NAMALWA (cell line): ENCODE measurements around the gene GPATCH1.
A peak's percentile ranks its signal among the peaks of the same experiment; 100 is the strongest.
"Not testable (repeated sequence)": the region's sequence is repeated elsewhere in the genome, so short reads cannot be mapped to it uniquely, and the experiment has no call there.

Experiments used
- DNase-seq: peaks from one replicate; pipeline ENCODE4 v3.0.0-alpha.2; 2015; ENCODE audit warnings: low spot score

GPATCH1 gene

DNA sequence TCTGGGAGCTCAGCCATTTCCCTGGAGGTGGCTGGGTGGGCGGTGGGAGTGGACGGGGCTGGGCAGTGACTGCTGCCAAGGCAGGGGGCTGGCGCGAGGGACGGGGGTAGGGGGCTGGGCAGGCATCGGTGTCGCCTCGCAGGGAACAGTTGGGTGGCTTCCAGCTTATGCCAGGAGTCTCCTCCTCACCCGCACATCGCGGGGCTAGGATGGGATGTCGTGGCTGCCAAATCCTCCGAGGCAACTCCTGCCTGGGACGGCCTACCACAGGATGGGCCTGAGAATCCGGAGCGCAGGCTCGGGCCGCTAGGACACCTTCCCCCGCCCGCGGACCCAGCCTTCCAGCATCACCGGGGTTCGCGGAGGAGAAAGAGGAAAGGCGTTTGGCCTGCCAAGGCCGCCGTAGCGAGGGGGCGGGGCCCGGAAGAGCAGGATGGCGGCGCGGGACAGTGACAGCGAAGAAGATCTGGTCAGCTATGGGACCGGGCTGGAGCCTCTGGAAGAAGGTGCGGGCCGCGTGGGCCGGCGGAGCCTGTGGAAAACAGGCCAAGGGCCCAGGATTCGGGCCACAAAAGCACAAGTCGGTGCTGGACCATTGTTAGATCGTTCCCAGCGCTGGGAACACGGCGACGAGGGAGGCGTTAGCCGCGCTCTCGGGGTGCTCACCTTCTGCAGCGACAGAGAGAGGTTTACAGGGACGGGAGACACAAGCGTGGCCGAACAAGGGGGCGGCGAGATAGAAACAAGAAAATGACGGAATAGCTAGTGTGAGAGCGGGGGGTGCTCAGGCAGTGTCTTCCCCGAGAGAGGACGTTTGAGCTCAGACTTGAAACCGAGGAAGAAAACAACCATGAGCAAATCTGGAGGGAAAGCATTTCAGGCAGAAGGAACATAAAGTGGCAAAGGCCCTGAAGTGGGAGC is at the start of gene GPATCH1:
Gene GPATCH1 (plus strand): TSS at position 421 of the 921 bp plus-strand sequence. CDS start 13 bp downstream, at position 434.
- peak; percentile 86 for DNase-seq

DNA sequence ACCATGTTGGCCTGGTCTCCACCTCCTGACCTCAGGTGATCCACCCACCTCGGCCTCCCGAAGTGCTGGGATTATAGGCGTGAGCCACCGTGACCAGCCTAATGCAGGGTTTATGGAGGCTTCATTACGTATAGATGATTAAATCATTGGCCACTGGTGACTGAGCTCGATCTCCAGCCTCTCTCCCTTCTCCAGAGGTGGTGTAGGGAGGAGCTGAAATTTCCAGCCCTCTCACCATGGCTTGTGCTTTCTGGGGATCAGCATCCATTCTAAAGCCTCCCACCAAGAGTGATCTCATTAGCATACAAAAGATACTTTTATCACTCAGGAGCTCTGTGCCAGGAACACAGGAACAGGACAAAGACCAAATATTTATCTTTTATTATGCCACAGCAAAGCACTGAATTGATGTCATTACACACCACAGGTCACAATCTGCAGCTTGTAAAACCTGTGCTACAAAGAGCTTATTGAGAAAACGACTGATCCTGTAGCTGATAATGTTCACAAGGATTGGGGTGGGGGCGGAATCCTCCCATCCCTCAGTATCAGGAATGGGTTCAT is 48.7 kb upstream of the GPATCH1 start:
- no peak for DNase-seq

- no peak for DNase-seq
Observed at GRCh38 chr19:33035461-33035860, 45.5 kb upstream of the GPATCH1 start.

GRCh38 chr19:33036370-33037167 is 44.4 kb upstream of the GPATCH1 start:
- DNase-seq = not testable (repeated sequence)

DNA sequence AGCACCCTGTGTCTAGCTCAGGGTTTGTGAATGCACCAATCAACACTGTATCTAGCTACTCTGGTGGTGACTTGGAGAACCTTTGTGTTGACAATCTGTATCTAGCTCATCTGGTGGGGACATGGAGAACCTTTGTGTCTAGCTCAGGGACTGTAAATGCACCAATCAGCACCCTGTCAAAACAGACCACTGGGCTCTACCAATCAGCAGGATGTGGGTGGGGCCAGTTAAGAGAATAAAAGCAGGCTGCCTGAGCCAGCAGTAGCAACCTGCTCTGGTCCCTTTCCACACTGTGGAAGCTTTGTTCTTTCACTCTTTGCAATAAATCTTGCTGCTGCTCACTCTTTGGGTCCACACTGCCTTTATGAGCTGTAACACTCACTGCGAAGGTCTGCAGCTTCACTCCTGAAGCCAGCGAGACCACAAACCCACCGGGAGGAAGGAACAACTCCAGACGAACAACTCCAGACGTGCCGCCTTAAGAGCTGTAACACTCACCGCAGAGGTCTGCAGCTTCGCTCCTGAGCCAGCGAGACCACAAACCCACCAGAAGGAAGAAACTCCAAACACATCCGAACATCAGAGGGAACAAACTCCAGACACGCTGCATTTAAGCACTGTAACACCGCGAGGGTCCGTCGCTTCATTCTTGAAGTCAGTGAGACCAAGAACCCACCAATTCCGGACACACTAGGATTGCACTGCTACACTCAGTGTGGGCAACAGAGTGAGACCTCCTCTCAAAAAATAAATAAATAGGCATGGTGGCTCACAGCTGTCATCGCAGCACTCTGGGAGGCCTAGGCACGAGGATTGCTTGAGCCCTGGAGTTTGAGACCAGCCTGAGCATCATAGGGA is 43.6 kb upstream of the GPATCH1 start:
- not testable (repeated sequence) for DNase-seq

DNA sequence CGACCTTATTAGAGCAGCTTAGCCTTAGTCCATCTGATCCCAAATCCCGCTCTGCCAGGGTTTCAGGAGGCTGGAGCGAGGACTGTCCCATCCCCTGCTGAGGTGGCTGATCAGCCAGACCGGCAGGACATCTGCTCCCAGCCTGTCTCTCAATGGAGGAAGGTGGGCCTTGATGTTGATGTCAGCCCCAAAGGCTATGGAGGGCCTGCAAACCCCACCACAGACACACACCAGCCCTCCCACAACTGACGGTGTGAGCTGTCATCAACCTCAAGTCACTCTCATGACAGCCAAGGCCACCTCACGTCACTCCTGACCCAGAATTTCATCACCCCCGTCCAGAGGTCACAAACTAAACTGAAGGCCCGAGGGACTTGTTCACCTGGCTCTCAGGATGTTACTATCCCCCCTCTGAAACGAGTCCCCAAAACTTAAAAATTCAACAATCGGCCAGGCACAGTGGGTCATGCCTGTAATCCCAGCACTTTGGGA is 41.8 kb upstream of the GPATCH1 start:
- no peak for DNase-seq

DNA sequence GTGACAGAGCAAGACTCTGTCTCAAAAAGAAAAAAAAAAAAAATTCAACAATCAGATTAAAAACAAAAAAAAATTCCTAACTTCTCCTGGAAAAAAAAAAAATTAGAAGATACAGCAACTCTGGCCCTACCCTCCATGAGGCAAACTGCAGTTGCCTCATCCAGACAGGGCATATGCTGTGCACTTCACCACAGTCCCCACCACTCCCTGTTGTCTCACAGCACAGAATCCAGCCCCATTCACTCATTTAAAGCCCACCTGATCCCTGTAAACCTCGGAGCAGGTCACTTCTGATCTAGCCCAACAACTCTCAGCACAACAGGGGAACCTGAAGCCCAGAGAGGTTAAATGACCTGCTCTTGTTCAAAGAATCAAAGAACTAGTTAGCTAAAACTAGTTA is 41.2 kb upstream of the GPATCH1 start:
- no peak for DNase-seq

GRCh38 chr19:33040994-33041827 is 39.8 kb upstream of the GPATCH1 start:
- no peak for DNase-seq

GRCh38 chr19:33041828-33042160 is 39.2 kb upstream of the GPATCH1 start:
- not testable (repeated sequence) for DNase-seq

DNA sequence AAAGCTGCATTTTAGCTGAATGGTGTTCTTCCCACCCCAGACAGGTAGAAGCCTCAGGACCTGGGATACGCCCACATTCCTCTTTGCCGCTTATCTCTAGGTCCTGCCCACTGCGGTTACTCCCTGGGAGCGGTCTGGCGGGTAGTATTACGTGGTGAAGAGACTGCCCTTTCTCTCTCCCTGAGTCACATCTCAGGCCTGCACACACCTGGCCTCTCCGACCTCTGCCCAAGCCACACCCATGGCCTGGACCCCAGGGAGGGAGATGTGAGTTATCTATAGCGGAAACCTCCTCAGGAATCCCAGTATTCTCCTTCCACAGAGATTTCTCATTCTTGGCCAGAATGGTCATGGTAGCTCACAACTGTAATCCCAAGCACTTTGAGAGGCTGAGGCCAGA is 33.6 kb upstream of the GPATCH1 start:
- DNase-seq = no peak

DNA sequence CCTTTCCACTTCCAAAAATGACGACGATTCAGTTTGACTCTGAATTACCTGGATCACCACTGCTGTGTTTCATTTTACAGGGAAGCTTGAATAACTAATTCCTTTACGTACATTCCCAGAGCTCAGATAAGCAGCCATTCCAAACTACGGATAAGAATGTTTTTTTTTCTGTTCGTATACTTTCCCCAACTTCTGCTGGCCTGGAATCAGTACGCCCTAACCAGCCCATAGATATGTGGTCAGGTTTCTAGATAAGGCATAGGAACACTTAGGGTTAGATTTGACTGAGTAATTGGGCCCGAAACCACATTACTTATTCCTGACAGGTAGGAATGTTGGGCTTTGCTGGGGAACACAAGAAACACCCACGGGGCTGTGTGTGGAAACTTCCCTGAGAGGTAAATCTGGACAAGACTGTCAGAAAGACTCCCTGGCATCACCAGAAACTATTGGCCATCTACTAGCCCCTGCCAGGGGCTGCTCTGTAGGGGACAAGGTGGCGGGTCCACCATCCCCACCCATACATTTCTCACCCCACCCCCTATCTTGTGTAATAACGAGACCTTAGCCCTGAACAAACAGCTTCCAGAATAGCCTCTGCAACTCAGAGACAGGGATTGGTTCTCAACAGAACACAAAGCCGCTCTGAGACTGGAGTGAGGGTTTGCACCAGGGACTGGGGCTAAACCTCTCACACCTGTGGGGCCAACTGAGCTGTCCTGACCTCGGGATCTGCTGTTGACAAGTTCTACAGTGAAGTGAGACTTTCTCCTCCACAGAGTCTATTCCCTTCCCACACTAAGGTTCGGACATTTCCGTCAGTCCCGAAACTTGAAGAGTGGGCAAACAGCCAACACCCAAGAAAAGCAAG is 31.9 kb upstream of the GPATCH1 start:
- DNase-seq = no peak

- DNase-seq = no peak
Observed at GRCh38 chr19:33050110-33050509, 30.9 kb upstream of the GPATCH1 start.

DNA sequence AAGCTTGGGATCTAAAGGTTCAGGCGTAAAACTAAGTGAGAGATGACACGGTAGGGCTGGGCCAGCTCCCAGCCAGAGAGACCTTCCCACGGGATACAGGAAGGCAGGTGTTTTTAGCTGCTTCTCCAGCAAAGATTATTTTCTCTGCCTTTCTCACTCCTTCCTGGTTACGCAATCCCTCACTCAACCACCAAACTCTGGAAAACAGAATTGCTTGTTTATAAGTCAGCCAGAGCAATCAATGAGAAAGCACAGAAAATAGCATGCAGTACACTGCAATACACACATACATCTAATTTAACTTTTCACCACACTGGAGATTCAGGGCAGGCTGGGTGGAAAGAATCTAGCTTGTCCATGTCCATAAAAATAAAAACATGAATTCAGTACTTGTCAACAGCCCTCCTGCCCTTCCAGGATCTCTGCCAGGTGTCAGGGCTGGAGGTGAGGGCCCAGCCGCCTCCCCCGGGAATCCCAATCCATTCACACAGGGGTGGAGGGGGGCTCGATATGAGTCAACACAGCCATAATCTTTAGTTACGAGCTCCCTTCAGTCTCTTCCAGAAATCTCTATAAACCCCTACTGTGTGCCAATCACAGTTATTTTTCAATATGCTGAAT is 28.5 kb upstream of the GPATCH1 start:
- DNase-seq = no peak

DNA sequence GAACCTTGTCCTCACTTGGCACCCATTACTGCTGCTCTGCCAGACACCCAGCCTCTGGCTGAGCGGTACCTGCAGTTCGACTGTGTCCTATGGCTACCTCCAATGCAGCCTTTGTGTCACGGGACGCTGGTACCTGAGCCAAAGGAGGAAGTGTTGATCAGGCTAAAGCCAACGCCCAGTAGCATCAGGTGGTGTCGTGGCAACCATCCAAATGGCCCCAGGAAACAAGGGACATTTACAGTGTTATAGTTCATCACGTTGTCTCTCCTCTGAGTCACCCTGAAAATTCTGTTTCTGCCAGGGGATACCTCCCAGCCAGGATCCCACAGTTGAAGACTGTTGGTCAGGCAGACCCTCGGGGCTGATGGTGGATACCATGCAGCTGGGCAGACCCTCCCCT is 26.4 kb upstream of the GPATCH1 start:
- no peak for DNase-seq

GRCh38 chr19:33055718-33056117 is 25.3 kb upstream of the GPATCH1 start:
- DNase-seq = no peak

DNA sequence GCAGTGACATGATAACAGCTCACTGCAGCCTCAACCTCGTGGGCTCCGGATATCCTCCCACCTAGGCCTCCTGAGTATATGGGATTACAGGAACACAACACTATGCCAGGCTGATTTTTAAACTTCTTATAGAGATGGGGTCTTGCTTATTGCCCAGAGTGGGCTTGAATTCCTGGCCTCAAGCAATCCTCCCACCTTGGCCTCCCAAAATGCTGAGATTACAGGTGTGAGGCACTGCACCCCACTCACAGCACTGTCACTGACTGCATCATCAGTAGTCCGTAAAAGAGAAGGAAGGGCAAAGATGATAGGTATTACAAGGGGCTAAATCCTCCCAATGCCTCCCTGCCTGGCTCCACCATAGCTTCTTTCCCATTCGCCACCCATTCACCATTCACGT is 20.4 kb upstream of the GPATCH1 start:
- DNase-seq = no peak

GRCh38 chr19:33062902-33063301 is 18.1 kb upstream of the GPATCH1 start:
- DNase-seq = no peak

GRCh38 chr19:33063356-33063752 is 17.6 kb upstream of the GPATCH1 start:
- peak; percentile 44 for DNase-seq

DNA sequence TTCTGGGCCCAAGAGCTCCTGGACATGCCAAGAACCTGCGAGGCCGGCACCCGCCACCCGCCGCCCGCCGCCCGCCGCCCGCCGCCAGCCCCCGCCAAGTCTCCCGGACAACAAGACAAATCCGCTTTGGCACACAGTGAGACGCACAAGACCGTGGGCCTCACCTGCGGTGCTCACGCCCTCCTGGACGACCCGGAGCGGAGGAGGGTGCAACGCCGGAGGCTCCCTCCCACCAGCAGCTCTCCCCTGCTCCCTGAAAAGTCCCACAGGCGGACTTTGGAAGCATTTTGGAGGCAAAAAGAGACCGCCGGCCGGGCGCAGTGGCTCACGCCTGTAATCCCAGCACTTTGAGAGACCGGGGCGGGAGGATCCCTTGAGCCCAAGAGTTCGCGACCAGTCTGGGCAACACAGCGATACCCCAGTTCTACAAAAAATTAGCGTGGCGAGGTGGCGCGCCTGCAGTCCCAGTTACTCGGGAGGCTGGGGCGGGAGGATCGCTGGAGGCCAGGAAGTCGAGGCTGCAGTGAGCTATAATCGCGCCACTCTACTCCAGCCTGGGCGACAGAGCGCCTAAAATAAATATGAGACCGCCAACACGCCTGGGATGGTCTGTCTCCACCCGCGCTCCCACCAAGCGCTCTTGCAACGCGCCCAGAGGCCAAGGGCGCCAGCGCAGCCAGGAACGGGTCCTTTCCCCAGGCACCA is 17.1 kb upstream of the GPATCH1 start:
- DNase-seq = no peak
